Hepatocyte (in vitro differentiated cells): ENCODE data around the gene ATG16L1. TPM values are rescaled to one million over a fixed set of nuclear protein-coding genes. Genes with fewer than 3 reads are reported as not detected.

ENCODE experiments used
- DNase-seq: peaks from one replicate; pipeline ENCODE4 v3.0.0-alpha.2; 2016; ENCODE audit warnings: low spot score
- H2AFZ ChIP-seq: fragments of 200-600 bp; sonication (generic); 2 replicates; pipeline ENCODE4 v1.6.0; 2016; ENCODE audit warnings: antibody characterized with exemption, mild to moderate bottlenecking
- H3K27ac ChIP-seq: fragments of 200-600 bp; sonication (generic); 2 replicates; pipeline ENCODE4 v1.5.1; 2016; ENCODE audit warnings: mild to moderate bottlenecking
- H3K27me3 ChIP-seq: fragments of 200-600 bp; sonication (generic); 2 replicates; pipeline ENCODE4 v1.6.1; 2016
- H3K36me3 ChIP-seq: fragments of 200-600 bp; sonication (generic); replicated peaks from 2 replicates; pipeline ENCODE4 v1.5.1; 2016; ENCODE audit warnings: low read depth; ENCODE audit not compliant: insufficient read depth
- H3K4me1 ChIP-seq: fragments of 200-600 bp; sonication (generic); 2 replicates; pipeline ENCODE4 v1.5.1; 2016; ENCODE audit warnings: mild to moderate bottlenecking, moderate library complexity; ENCODE audit not compliant: insufficient read depth
- H3K4me2 ChIP-seq: fragments of 200-600 bp; sonication (generic); 2 replicates; pipeline ENCODE4 v1.6.0; 2016
- H3K4me3 ChIP-seq: fragments of 200-600 bp; sonication (generic); 2 replicates; pipeline ENCODE4 v1.5.1; 2016; ENCODE audit warnings: mild to moderate bottlenecking
- H3K79me2 ChIP-seq: fragments of 200-600 bp; sonication (generic); 2 replicates; pipeline ENCODE4 v1.6.0; 2017; ENCODE audit warnings: mild to moderate bottlenecking
- H3K9me2 ChIP-seq: fragments of 200-600 bp; sonication (generic); replicated peaks from 2 replicates; pipeline ENCODE4 v1.6.0; 2017; ENCODE audit warnings: mild to moderate bottlenecking; ENCODE audit not compliant: insufficient read depth
- H3K9me3 ChIP-seq: fragments of 200-600 bp; sonication (generic); 2 replicates; pipeline ENCODE4 v1.5.1; 2016; ENCODE audit warnings: low read depth, mild to moderate bottlenecking
- H4K20me1 ChIP-seq: fragments of 200-600 bp; sonication (generic); 2 replicates; pipeline ENCODE4 v1.6.0; 2016; ENCODE audit warnings: mild to moderate bottlenecking; ENCODE audit not compliant: insufficient read depth, poor library complexity, severe bottlenecking
- EZH2 ChIP-seq: fragments of 200-600 bp; sonication (generic); IDR thresholded peaks from 2 replicates; pipeline ENCODE4 v1.6.1; 2016; ENCODE audit warnings: antibody characterized with exemption, mild to moderate bottlenecking, borderline replicate concordance
- EZH2phosphoT487 ChIP-seq: fragments of 200-600 bp; sonication (generic); IDR thresholded peaks from one replicate; pipeline ENCODE4 v1.6.1; 2018; ENCODE audit warnings: antibody characterized with exemption, mild to moderate bottlenecking, low read depth, moderate library complexity; ENCODE audit not compliant: unreplicated experiment, severe bottlenecking
- WGBS: methylation state at CpG from one replicate; pipeline ENCODE4 v1.1.6; 2016; ENCODE audit warnings: low lambda C conversion rate; ENCODE audit errors: missing lambda C conversion rate; 5-methylcytosine and 5-hydroxymethylcytosine counted together
- polyA plus RNA-seq: library from polyadenylated mRNA; unstranded; fragments of >200 nt; fragmentation: Nextera tagmentation; extraction: Ambion mirVana; gene quantifications from 2 replicates; pipeline ENCODE4 v1.2.1, GENCODE V29; 2016
- total RNA-seq: library from RNA; depleted of rRNA; stranded (reverse); fragments of >200 nt; gene quantifications from 2 replicates; pipeline ENCODE4 v1.2.3, GENCODE V29; 2014
- TF ChIP-seq, protein P1 (sequence below): fragments of 200-600 bp; sonication (generic); IDR thresholded peaks from 2 replicates; pipeline ENCODE4 v1.5.1; 2016; ENCODE audit warnings: antibody characterized with exemption, mild to moderate bottlenecking; ENCODE audit not compliant: poor library complexity

Gene ATG16L1
- total and polyA plus RNA-seq, 2 experiments from 2014 or later: 15.7 to 28.2 TPM

- no peaks in the 10 kb centered on the region for H4K20me1 ChIP-seq
- DNase-seq: no peak
- no peak overlapping the region for H3K4me2 ChIP-seq
- H3K9me2 ChIP-seq: no peaks in the 10 kb centered on the region
- TF ChIP-seq EZH2 (no peak), EZH2phosphoT487 (no peak)
- TF ChIP-seq, protein P1, sequence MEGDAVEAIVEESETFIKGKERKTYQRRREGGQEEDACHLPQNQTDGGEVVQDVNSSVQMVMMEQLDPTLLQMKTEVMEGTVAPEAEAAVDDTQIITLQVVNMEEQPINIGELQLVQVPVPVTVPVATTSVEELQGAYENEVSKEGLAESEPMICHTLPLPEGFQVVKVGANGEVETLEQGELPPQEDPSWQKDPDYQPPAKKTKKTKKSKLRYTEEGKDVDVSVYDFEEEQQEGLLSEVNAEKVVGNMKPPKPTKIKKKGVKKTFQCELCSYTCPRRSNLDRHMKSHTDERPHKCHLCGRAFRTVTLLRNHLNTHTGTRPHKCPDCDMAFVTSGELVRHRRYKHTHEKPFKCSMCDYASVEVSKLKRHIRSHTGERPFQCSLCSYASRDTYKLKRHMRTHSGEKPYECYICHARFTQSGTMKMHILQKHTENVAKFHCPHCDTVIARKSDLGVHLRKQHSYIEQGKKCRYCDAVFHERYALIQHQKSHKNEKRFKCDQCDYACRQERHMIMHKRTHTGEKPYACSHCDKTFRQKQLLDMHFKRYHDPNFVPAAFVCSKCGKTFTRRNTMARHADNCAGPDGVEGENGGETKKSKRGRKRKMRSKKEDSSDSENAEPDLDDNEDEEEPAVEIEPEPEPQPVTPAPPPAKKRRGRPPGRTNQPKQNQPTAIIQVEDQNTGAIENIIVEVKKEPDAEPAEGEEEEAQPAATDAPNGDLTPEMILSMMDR: no peak
- no peak overlapping the region for H3K27ac ChIP-seq
- no peaks in the 10 kb centered on the region for H3K27me3 ChIP-seq
- H3K9me3 ChIP-seq: no peaks in the 10 kb centered on the region
- no peaks in the 10 kb centered on the region for H3K36me3 ChIP-seq
- H2AFZ ChIP-seq: no peak overlapping the region
- no peaks in the 10 kb centered on the region for H3K4me1 ChIP-seq
- whole genome bisulfite sequencing: 83% methylated on average over 2 of the region's 2 CpGs
- no peak overlapping the region for H3K4me3 ChIP-seq
- no peaks in the 10 kb centered on the region for H3K79me2 ChIP-seq
Measured at GRCh38 chr2:233234264-233234663, 17.2 kb upstream of the ATG16L1 start.

GRCh38 chr2:233234996-233235395 is 16.5 kb upstream of the ATG16L1 start:
- H3K4me2 ChIP-seq: no peak overlapping the region
- H3K27me3 ChIP-seq: no peaks in the 10 kb centered on the region
- H3K4me3 ChIP-seq: no peak overlapping the region
- H3K36me3 ChIP-seq: no peaks in the 10 kb centered on the region
- H3K4me1 ChIP-seq: no peaks in the 10 kb centered on the region
- H4K20me1 ChIP-seq: no peaks in the 10 kb centered on the region
- H2AFZ ChIP-seq: no peak overlapping the region
- no peak overlapping the region for H3K27ac ChIP-seq
- DNase-seq: no peak
- TF ChIP-seq EZH2phosphoT487: no peak
- TF ChIP-seq, protein P1: no peak
- TF ChIP-seq EZH2: no peak
- H3K9me3 ChIP-seq: no peaks in the 10 kb centered on the region
- no peaks in the 10 kb centered on the region for H3K79me2 ChIP-seq
- 91% methylated on average over 3 of the region's 3 CpGs for WGBS
- H3K9me2 ChIP-seq: no peaks in the 10 kb centered on the region

DNA sequence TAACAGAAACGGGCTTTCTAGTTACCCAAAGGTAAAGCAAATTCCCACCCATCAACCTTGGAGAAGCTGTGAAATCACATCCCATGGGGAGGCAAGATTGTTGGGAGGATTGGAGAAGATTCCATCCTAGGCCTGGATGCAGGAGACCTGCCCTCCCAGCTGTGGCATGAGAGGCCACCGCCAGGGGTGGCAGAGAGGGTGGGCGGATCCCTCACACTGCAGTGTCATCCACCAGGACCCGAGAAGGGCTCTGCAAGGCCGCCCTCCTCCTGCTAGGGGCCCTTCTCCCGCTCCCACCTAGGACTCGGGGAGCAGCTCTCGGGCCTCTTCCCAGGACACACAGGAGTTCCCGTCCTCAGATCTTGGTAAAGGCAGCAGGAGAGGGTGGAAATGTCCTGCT is 15.5 kb upstream of the ATG16L1 start:
- no peaks in the 10 kb centered on the region for H4K20me1 ChIP-seq
- H3K27me3 ChIP-seq: no peaks in the 10 kb centered on the region
- H3K4me3 ChIP-seq: no peak overlapping the region
- no peak overlapping the region for H2AFZ ChIP-seq
- TF ChIP-seq EZH2 (no peak), EZH2phosphoT487 (no peak)
- TF ChIP-seq, protein P1: no peak
- H3K36me3 ChIP-seq: no peaks in the 10 kb centered on the region
- no peaks in the 10 kb centered on the region for H3K79me2 ChIP-seq
- 64% methylated on average over 9 of the region's 9 CpGs for WGBS
- H3K27ac ChIP-seq: no peak overlapping the region
- H3K9me2 ChIP-seq: no peaks in the 10 kb centered on the region
- H3K4me1 ChIP-seq: no peaks in the 10 kb centered on the region
- no peak overlapping the region for H3K4me2 ChIP-seq
- no peaks in the 10 kb centered on the region for H3K9me3 ChIP-seq
- no peak for DNase-seq
